HepG2 (cell line): Measurements from ENCODE around the gene DAG1. TPM values are rescaled to one million over a fixed set of nuclear protein-coding genes. Genes with fewer than 3 reads are reported as not detected.

Experiments
- ATAC-seq: fragments of 200-7000 bp; cut with Tn5 transposase; 3 replicates; pipeline ENCODE4 v1.9.1; 2020; ENCODE audit warnings: mild to moderate bottlenecking, moderate library complexity
- BruUV-seq: library from RNA; stranded (reverse); fragments of 400-500 nt; replicated peaks from 2 replicates; lab custom pipeline; 2021; lab: Mats Ljungman, UMichigan
- CTCF ChIA-PET: fragments of 300-600 bp; formaldehyde crosslinking; extraction: SDS; loops from one replicate; lab custom pipeline; 2021; ENCODE audit warnings: low total read pairs, inconsistent platforms, low intra/inter-chr PET ratio; lab: Yijun Ruan, JAX
- POLR2A ChIA-PET: fragments of 350-600 bp; sonication (Branson Sonifier 250); formaldehyde crosslinking; loops from one replicate; lab custom pipeline; 2020; ENCODE audit warnings: antibody characterized with exemption, inconsistent platforms; lab: Yijun Ruan, JAX
- DNase-seq: peaks from one replicate; pipeline ENCODE4 v3.0.0-alpha.2; 2015; ENCODE audit warnings: low spot score
- FAIRE-seq: peaks from 3 replicates; lab custom pipeline; 2011; peaks lifted over from hg19 to GRCh38; lab: Jason Lieb, UNC
- H2AFZ ChIP-seq: one replicate; pipeline ENCODE4 v1.6.1; 2011; ENCODE audit warnings: low read length, inconsistent platforms
- H3K27ac ChIP-seq: fragments of 300-600 bp; 3 replicates; pipeline ENCODE4 v1.8.0; 2011; ENCODE audit warnings: mixed run types, mild to moderate bottlenecking, mixed read lengths, low read length, inconsistent platforms; ENCODE audit not compliant: insufficient read depth; ENCODE audit errors: extremely low read length
- H3K27me3 ChIP-seq, 2 experiments: fragments of 200-600 bp in 1 of 2; 2 replicates in 1 of 2; 3 replicates in 1 of 2; pipeline versions ENCODE4 v1.6.0 to v1.8.0; 2011; ENCODE audit warnings: low read length in 2 of 2, mild to moderate bottlenecking in 2 of 2, moderate library complexity in 2 of 2, inconsistent platforms in 1 of 2; ENCODE audit not compliant: insufficient read depth in 2 of 2, control insufficient read depth in 1 of 2
- H3K36me3 ChIP-seq, 2 experiments: fragments of 200-600 bp in 1 of 2; replicated peaks in 1 of 2; 2 replicates in 1 of 2; 3 replicates in 1 of 2; pipeline versions ENCODE4 v1.5.1 to v1.8.0; 2011; ENCODE audit warnings: low read length in 2 of 2, inconsistent platforms in 1 of 2; ENCODE audit not compliant: insufficient read depth in 2 of 2, control insufficient read depth in 1 of 2
- H3K4me1 ChIP-seq: 2 replicates; pipeline ENCODE4 v1.5.1; 2012; ENCODE audit warnings: low read length, inconsistent platforms; ENCODE audit not compliant: insufficient read depth
- H3K4me2 ChIP-seq: 2 replicates; pipeline ENCODE4 v1.6.0; 2011; ENCODE audit warnings: low read depth, low read length, inconsistent platforms
- H3K4me3 ChIP-seq, 3 experiments: fragments of 200-600 bp in 1 of 3; sonication (generic), shearing (Covaris generic) in 1 of 3; replicated peaks in 1 of 3; 2 replicates each; pipeline ENCODE4 v1.5.1; 2011 to 2016; ENCODE audit warnings: low read length in 3 of 3, inconsistent platforms in 2 of 3, low read depth in 2 of 3, mild to moderate bottlenecking in 2 of 3, control low read depth in 1 of 3, mixed read lengths in 1 of 3; ENCODE audit not compliant: insufficient read depth in 1 of 3
- H3K79me2 ChIP-seq: one replicate; pipeline ENCODE4 v1.6.1; 2011; ENCODE audit warnings: low read length, inconsistent platforms; ENCODE audit not compliant: insufficient read depth
- H3K9ac ChIP-seq: 2 replicates; pipeline ENCODE4 v1.6.0; 2011; ENCODE audit warnings: mild to moderate bottlenecking, low read depth, low read length, inconsistent platforms; ENCODE audit not compliant: insufficient read depth
- H3K9me3 ChIP-seq: 2 replicates; pipeline ENCODE4 v1.5.1; 2012; ENCODE audit warnings: mild to moderate bottlenecking, low read length
- H4K20me1 ChIP-seq: 2 replicates; pipeline ENCODE4 v1.6.0; 2011; ENCODE audit warnings: inconsistent platforms, mild to moderate bottlenecking, low read length, moderate library complexity; ENCODE audit not compliant: insufficient read depth
- CEBPG ChIP-seq: IDR thresholded peaks from 2 replicates; pipeline ENCODE4 v1.6.1; 2016
- HNRNPL ChIP-seq: fragments of 200-400 bp; formaldehyde crosslinking; IDR thresholded peaks from 2 replicates; pipeline ENCODE4 v1.6.1; 2017; ENCODE audit warnings: mild to moderate bottlenecking, low read depth, low read length
- MAZ ChIP-seq, 2 experiments: sonication (generic) in 1 of 2; formaldehyde crosslinking in 1 of 2; IDR thresholded peaks; 2 replicates each; pipeline versions ENCODE4 v1.5.0 to v1.6.1; 2012 to 2020; ENCODE audit warnings: low read depth in 2 of 2, mild to moderate bottlenecking in 2 of 2, borderline replicate concordance in 1 of 2, improper control_type of control experiment in 1 of 2, low read length in 1 of 2, missing genetic modification reagents in 1 of 2, moderate library complexity in 1 of 2
- NFKB2 ChIP-seq: sonication (generic); formaldehyde crosslinking; IDR thresholded peaks from 2 replicates; pipeline ENCODE4 v1.4.0; 2020; ENCODE audit warnings: missing genetic modification reagents, borderline replicate concordance
- POLR2G ChIP-seq: fragments of 200-400 bp; formaldehyde crosslinking; IDR thresholded peaks from 2 replicates; pipeline ENCODE4 v1.6.1; 2018; ENCODE audit warnings: mild to moderate bottlenecking, low read depth, low read length, moderate library complexity
- SAP130 ChIP-seq: IDR thresholded peaks from 2 replicates; pipeline ENCODE4 v1.6.1; 2016; ENCODE audit warnings: low read depth
- SCMH1 ChIP-seq: sonication (generic); formaldehyde crosslinking; IDR thresholded peaks from 2 replicates; pipeline ENCODE4 v1.9.0; 2021; ENCODE audit warnings: missing genetic modification reagents, mild to moderate bottlenecking, borderline replicate concordance
- SIX4 ChIP-seq: sonication (generic); formaldehyde crosslinking; IDR thresholded peaks from 2 replicates; pipeline ENCODE4 v1.4.0; 2020; ENCODE audit warnings: missing genetic modification reagents
- STAT5B ChIP-seq: sonication (generic); formaldehyde crosslinking; IDR thresholded peaks from 2 replicates; pipeline ENCODE4 v1.4.0; 2020; ENCODE audit warnings: missing genetic modification reagents
- TCF12 ChIP-seq, 2 experiments: fragments of 450-650 bp in 1 of 2; sonication (generic) in 1 of 2; formaldehyde crosslinking in 1 of 2; IDR thresholded peaks; 2 replicates each; pipeline versions ENCODE4 v1.6.1 to v1.8.0; 2017 to 2022; ENCODE audit warnings: antibody characterized with exemption in 1 of 2, mild to moderate bottlenecking in 1 of 2, missing genetic modification reagents in 1 of 2, moderate library complexity in 1 of 2
- ZFP90 ChIP-seq: sonication (generic); formaldehyde crosslinking; IDR thresholded peaks from 2 replicates; pipeline ENCODE4 v1.8.0; 2022; ENCODE audit warnings: missing genetic modification reagents, mild to moderate bottlenecking, inconsistent platforms, borderline replicate concordance
- ZFY ChIP-seq: sonication (generic); formaldehyde crosslinking; IDR thresholded peaks from 2 replicates; pipeline ENCODE4 v1.4.0; 2020; ENCODE audit warnings: missing genetic modification reagents
- ZNF547 ChIP-seq: sonication (generic); formaldehyde crosslinking; IDR thresholded peaks from 2 replicates; pipeline ENCODE4 v1.5.1; 2020; ENCODE audit warnings: mild to moderate bottlenecking, missing genetic modification reagents
- WGBS: methylation state at CpG from one replicate; pipeline ENCODE4 v1.1.6; 2017; ENCODE audit warnings: low lambda C conversion rate; 5-methylcytosine and 5-hydroxymethylcytosine counted together
- in situ Hi-C: cut with HindIII; loops from 2 replicates; pipeline ENCODE4 v1.10.0; 2017; ENCODE audit warnings: low pct_unique_long_range_greater_than_20kb; ENCODE audit not compliant: extremely low pct_ligation_motif_present
- intact Hi-C: fragments of 100-400 bp; cut with micrococcal nuclease; formaldehyde crosslinking; loops from one replicate; pipeline ENCODE4 v1.10.0; 2022; ENCODE audit not compliant: unreplicated experiment
- polyA plus RNA-seq, 8 experiments: library from polyadenylated mRNA; depleted of rRNA in 3 of 8; stranded (reverse) in 7 of 8; unstranded in 1 of 8; fragments of >200 nt; fragmentation: Illumina TruSeq in 4 of 8; extraction: Trizol in 4 of 8; gene quantifications; 2 replicates each; pipeline versions ENCODE4 v1.2.1 to v1.2.3, GENCODE V29; 2011 to 2016; ENCODE audit warnings: low read depth in 4 of 8, missing spikeins in 1 of 8, mixed read lengths in 1 of 8; ENCODE audit not compliant: insufficient read depth in 1 of 8
- total RNA-seq, 5 experiments: library from RNA; depleted of rRNA; stranded (reverse); fragments of >200 nt; fragmentation: Illumina TruSeq; extraction: Trizol; gene quantifications; 2 replicates each; pipeline ENCODE4 v1.2.3, GENCODE V29; 2016; ENCODE audit warnings: low read depth in 1 of 5
- TF ChIP-seq, protein P1 (sequence below): sonication (generic); formaldehyde crosslinking; IDR thresholded peaks from 2 replicates; pipeline ENCODE4 v1.4.0; 2020; ENCODE audit warnings: missing genetic modification reagents
- TF ChIP-seq, protein P2 (sequence below): sonication (generic); formaldehyde crosslinking; IDR thresholded peaks from 2 replicates; pipeline ENCODE4 v1.5.1; 2020; ENCODE audit warnings: mild to moderate bottlenecking, missing genetic modification reagents, moderate library complexity
- TF ChIP-seq, protein P3 (sequence below): sonication (generic); formaldehyde crosslinking; IDR thresholded peaks from 2 replicates; pipeline ENCODE4 v1.4.0; 2020; ENCODE audit warnings: mild to moderate bottlenecking, missing genetic modification reagents

The DAG1 gene
- total and polyA plus RNA-seq, 2 of the 13 experiments (the other 11 are each of a cell fraction or from before 2014, with no cell fraction given), result 47.3 to 50.4 TPM

DNA sequence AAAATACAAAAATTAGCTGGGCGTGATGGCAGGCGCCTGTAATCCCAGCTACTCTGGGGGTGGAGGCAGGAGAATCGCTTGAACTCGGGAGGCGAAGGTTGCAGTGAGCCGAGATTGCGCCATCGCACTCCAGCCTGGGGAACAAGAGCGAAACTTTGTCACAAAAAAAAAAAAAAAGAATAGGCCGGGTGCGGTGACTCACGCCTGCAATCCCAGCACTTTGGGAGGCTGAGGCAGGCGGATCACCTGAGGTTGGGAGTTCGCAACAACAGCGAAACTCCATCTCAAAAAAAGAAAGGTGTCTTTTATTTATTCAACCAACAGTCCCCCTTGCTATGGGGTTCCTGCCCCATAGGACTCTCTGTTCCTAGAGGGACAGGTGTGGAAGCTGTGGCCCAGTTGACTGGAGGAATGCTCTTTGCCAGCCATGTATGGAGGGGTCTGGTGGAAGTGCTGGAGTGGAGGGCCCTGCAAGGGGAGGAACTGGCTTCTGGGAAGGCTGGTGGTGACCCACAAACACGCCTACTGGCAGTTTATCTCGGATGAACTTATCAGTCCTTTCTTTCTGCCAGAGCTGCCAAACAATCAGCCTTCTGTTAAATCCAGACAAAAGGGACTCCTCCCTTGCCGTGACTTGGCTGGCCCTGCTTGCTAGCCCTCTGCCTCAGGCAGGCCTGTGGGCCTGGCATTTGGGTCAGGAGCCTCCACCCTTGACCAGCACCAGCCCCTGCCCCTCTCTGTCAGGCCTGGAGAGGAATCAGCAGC lies 4.6 kb upstream of the DAG1 start:
- FAIRE-seq, result peak; percentile 71
- ChIA-PET CTCF (no interaction called here), POLR2A (interaction anchor here (0.7 to 2.9 kb wide), 13 partner anchors 10 to 547 kb away, joined by 3 to 9 read pairs (median 4); partner anchors contain the start of genes ARIH2, NICN1, RHOA and USP4)
- Histone ChIP-seq H3K4me1 (peaks cover 82% of the 10 kb centered on the region), H3K4me2 (peak overlapping the region; percentile 88), H2AFZ (peak overlapping the region; percentile 22), H3K9ac (peak overlapping the region; percentile 67), H3K9me3 (no peaks in the 10 kb centered on the region), H3K36me3 (no peaks in the 10 kb centered on the region), H3K27me3 (no peaks in the 10 kb centered on the region; a peak in 1 of 5 replicates), H4K20me1 (no peaks in the 10 kb centered on the region), H3K27ac (peak overlapping the region; percentile 87), H3K79me2 (no peaks in the 10 kb centered on the region), H3K4me3 (peak overlapping the region; percentile 16 to 59 (median 42); a peak in 5 of 6 replicates)
- in situ Hi-C loops (loop anchor here (5.0 kb wide), 1 partner anchor 57 kb away; no protein-coding TSS in a partner anchor), intact Hi-C loops (loop anchor here (5.0 kb wide), 1 partner anchor 207 kb away; the partner anchor contains the start of gene APEH)
- under 1% methylated on average over 15 of the region's 18 CpGs for WGBS
- DNase-seq, result peak; percentile 91
- BruUV-seq, result TSS peak; percentile 83
- peak; percentile 9 for ATAC-seq
- TF ChIP-seq POLR2G, result peak; percentile 56; the same call in 1 of the 2 replicates
- TF ChIP-seq SIX4, result 0 out of 2 replicates have a peak, but pooled peaks have one; percentile 14
- no peak for TF ChIP-seq MAZ (IDR thresholded peaks at IDR 0.05; ENCODE audit: borderline replicate concordance, low read depth, low read length)
- no peak for TF ChIP-seq MAZ (CRISPR knock-in tag; IDR thresholded peaks at IDR 0.05; ENCODE audit: low read depth)
- TF ChIP-seq ZFY (CRISPR knock-in tag), result peak; percentile 63; the same call in 1 of the 2 replicates
- TF ChIP-seq NFKB2 (CRISPR knock-in tag), result peak; percentile 17; the same call in 1 of the 2 replicates
- TF ChIP-seq STAT5B (CRISPR knock-in tag), result no peak
- 0 out of 2 replicates have a peak, but pooled peaks have one; percentile 15 for TF ChIP-seq HNRNPL
- TF ChIP-seq, protein P1, sequence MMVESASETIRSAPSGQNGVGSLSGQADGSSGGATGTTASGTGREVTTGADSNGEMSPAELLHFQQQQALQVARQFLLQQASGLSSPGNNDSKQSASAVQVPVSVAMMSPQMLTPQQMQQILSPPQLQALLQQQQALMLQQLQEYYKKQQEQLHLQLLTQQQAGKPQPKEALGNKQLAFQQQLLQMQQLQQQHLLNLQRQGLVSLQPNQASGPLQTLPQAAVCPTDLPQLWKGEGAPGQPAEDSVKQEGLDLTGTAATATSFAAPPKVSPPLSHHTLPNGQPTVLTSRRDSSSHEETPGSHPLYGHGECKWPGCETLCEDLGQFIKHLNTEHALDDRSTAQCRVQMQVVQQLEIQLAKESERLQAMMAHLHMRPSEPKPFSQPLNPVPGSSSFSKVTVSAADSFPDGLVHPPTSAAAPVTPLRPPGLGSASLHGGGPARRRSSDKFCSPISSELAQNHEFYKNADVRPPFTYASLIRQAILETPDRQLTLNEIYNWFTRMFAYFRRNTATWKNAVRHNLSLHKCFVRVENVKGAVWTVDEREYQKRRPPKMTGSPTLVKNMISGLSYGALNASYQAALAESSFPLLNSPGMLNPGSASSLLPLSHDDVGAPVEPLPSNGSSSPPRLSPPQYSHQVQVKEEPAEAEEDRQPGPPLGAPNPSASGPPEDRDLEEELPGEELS (CRISPR knock-in tag), result peak; percentile 29; the same call in 1 of the 2 replicates
- TF ChIP-seq SCMH1 (CRISPR knock-in tag), result no peak
- TF ChIP-seq, protein P2, sequence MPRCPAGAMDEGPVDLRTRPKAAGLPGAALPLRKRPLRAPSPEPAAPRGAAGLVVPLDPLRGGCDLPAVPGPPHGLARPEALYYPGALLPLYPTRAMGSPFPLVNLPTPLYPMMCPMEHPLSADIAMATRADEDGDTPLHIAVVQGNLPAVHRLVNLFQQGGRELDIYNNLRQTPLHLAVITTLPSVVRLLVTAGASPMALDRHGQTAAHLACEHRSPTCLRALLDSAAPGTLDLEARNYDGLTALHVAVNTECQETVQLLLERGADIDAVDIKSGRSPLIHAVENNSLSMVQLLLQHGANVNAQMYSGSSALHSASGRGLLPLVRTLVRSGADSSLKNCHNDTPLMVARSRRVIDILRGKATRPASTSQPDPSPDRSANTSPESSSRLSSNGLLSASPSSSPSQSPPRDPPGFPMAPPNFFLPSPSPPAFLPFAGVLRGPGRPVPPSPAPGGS (CRISPR knock-in tag), result peak; percentile 60; the same call in 1 of the 2 replicates
- TF ChIP-seq, protein P3, sequence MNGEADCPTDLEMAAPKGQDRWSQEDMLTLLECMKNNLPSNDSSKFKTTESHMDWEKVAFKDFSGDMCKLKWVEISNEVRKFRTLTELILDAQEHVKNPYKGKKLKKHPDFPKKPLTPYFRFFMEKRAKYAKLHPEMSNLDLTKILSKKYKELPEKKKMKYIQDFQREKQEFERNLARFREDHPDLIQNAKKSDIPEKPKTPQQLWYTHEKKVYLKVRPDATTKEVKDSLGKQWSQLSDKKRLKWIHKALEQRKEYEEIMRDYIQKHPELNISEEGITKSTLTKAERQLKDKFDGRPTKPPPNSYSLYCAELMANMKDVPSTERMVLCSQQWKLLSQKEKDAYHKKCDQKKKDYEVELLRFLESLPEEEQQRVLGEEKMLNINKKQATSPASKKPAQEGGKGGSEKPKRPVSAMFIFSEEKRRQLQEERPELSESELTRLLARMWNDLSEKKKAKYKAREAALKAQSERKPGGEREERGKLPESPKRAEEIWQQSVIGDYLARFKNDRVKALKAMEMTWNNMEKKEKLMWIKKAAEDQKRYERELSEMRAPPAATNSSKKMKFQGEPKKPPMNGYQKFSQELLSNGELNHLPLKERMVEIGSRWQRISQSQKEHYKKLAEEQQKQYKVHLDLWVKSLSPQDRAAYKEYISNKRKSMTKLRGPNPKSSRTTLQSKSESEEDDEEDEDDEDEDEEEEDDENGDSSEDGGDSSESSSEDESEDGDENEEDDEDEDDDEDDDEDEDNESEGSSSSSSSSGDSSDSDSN (CRISPR knock-in tag), result peak; percentile 25; the same call in 1 of the 2 replicates
- TF ChIP-seq SAP130 (CRISPR knock-in tag), result peak; percentile 29; the same call in 1 of the 2 replicates
- TF ChIP-seq CEBPG (CRISPR knock-in tag), result peak; percentile 83
- TF ChIP-seq ZNF547, result 0 out of 2 replicates have a peak, but pooled peaks have one; percentile 50
- 0 out of 2 replicates have a peak, but pooled peaks have one; percentile 43 for TF ChIP-seq ZFP90 (CRISPR knock-in tag)
- no peak for TF ChIP-seq TCF12 (IDR thresholded peaks at IDR 0.05)
- TF ChIP-seq TCF12 (CRISPR knock-in tag; IDR thresholded peaks at IDR 0.05), result 0 out of 2 replicates have a peak, but pooled peaks have one; percentile 13
